Hematopoietic multipotent progenitor cell treated with erythropoietin and hydrocortisone succinate and interleukin-3 and kit ligand, for 15 days (in vitro differentiated cells): ENCODE results near the gene PPP1R14D.

Experiments used
- DNase-seq: peaks from one replicate; pipeline ENCODE4 v3.0.0-alpha.2; 2015; ENCODE audit warnings: low spot score

PPP1R14D gene

DNA sequence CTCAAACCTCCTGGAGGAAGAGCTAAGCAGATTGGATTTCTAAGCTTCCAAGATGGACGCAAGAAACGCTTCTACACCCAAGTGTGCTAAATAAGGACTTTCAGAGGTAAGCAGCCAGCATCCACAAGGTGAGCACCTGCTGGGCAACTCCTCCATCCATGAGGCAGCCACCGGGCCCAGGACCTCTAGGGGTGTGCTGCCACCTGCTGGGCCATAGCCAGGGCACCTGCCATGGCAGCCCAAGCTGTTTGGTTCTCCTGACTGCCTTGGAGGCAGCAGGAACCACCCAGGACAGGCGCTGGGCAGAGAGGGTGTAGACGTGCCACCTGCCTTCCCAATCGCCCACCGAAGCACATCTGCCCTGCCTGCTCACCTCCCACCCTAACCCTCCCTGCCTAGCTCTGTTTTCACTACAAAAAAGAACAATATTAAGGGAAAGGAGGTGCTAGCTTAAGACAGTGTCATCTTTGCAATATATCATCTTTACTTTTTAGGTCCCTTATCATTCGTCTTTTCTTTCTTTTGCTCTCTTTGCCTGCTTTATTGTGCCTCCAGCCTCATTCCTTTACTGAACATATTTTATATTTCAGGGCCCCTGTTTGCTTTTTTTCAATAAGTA, 45.8 kb downstream of the PPP1R14D start:
- DNase-seq: peak; percentile 87

DNA sequence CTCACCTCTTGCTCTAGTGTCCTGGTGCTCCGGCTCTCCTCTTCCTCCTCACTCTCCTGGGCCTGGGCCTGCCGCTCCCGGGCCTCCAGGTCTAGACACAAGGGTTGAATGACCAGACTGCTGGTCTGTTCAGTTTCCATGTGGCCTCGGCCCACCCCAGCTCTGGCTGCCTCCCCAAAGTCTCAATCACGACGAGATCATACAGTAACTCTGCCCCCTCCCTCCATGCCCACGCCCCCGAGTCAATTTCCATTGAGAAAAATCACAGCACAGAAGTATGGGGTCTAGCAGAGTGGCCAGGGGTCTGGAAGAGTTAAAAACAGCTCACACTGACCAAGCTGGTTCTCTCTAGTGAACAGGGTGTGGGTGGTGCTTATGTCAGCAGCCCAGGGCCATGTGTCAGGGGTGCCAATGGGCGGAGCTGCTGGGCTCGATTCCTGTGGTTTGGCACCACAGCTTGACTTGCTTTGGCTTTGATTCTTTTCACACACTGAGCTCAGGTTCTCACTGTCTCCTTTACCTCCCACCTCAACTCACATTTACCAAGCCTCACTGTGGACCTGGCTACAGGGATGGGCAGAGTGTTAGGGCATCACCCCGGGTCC, 51.9 kb downstream of the PPP1R14D start:
- peak; percentile 51 for DNase-seq

DNA sequence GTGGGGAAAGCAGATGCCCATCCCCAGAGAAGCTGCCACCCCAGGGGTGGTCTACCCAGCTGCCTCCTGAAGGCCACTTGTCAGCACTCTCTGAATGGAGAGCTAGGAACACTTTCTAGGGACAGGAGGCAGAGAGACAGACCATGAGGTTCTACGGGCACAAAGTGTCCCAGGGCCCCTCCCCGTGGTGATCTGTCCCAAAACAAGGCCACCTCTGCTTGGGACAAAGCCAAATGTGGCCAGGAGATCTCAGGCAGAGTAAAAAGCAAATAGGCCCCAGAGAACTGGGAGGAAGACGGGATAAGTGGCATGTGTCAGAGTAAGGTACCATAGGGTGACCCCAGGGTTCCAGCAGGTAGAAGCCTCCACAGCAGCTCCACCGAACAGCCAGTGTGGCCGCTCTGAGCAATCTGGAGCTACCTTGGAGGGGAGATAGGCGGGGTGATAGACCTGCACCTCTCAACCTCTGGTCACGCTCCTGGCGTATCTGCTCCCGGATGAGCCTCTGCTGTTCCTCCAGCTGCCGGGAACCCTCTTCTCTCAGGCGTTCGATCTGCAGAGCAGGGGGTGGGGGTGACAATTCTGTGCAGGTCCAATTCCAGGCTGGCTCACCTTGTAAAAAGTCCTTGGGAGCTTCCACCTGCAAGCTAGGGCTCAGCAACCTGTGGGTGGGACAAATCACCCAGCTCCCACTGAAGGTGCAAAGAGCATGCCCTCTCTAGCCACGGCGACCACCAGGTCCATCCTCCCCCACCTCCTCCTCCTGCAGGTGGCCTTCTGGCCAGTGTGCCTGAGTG, 52.6 kb downstream of the PPP1R14D start:
- no peak for DNase-seq

DNA sequence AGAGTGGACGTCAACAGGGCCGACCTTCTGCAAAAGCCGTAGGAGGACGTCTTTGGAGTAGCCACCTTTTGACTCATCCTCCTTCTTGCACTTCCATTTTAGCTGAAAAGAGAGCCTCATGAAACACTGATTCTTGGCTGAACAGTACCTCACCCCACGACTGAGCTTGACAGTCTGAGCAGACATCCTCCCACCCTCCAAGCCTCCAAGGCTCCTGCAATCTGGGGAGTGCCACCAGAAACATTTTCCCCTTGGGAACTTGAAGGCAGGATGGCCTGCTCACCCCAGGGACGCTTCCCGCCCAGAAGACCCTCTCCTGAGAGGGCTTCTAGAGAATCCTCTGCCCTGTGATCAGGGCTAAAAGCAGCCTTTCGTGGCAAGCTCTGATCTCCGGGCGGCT, 53.5 kb downstream of the PPP1R14D start:
- no peak for DNase-seq

DNA sequence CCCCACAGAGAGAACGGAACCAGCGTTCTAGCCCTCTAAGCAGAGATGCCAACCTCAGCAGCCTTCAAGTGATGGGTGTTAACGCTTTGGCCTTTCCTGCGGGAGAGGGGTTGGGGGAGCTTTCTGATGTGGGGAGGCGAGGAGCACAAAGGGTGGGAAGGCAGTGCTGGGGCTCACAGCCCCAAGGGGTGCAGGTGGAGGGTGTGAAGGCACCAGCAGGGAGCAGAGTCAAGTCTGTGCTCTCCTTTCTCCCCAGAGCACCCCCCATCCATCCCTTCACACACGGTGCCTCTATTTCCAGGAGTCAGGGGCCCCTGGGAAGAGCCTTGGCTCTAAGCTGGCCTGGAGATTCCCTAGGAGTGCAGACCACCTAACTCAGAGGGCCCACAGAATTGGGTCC, 54.6 kb downstream of the PPP1R14D start:
- DNase-seq: no peak

DNA sequence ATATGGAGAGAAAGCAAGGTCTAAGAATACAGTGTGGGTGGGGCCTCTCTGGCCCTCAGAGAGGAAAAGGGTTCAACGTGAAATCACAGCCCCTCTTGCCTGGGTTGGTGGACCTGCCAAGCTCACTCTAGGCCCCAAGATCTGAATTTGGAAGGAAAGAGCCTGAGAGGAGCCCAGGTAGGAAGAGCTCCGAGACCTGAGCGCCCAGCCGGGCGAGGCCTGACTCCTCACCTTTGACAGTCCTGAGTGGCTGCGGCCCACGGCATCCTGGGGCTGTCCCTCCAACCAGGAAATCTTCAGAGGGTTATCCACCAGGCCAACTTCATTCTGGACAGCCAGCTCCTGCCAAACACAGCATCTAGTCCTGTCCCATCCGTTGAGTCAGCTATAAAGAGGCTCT, 55.0 kb downstream of the PPP1R14D start:
- no peak for DNase-seq

DNA sequence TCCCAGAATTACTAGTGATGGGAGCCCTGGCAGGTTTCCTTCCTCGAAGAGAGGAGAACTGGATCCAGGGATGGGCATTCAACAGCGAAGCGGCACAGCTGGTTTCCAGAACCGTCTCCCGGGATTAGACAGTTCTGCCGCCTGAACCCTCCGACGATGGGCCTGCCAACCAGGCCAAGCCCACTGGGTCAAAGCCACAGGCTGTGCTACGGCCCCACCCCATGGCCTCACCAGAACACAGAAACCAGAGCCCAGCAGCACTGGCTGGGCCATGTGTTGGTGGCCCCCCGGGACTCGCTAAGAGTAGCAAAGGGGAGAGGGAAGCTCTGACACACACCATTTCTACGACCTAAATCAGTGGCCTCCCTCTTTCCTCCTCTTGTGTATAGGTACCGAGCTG, 56.5 kb downstream of the PPP1R14D start:
- DNase-seq: no peak

DNA sequence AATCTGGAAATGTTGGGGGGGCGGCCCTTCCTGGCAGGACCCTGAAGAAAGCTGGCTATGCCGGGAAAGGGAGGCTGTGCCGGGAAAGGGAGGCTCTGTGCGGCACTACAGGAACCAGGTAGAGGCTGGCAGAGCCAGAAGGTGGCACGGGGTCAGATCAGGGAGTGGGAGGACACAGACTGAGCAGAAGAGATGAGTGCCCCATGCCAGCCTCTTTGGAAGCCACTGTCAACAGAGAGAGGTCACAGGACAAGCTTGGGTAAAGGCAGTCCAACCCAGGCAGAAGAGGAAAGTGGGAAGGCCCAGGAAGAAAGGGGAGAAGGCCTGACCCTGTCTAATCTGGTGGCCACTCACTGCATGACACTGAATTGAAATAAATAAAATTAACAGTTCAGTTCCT, 57.3 kb downstream of the PPP1R14D start:
- DNase-seq: no peak

DNA sequence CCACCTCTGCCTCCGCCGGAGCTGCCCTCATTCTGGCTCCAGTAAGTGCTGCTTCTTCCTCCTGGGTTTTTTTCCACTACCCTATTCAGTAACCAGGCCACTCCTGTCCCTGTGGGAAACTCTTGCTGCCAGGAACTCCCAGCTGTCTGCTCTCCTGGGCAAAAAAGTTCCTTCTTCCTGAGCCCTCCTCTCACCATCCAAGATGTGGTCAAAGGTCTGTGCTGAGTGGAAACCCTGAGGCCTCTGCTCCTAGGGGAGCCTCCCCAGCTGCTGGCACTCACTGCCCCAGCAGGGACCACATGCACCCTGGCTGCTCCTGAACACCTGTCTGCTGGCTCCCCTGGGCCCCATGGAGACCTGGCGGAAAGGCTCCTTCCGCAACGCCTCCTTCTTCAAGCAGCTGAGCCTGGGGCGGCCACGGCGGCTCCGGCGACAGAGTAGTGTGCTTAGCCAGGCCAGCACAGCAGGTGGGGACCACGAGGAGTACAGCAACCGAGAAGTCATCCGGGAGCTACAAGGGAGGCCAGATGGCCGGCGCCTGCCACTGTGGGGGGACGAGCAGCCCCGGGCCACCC, 58.3 kb downstream of the PPP1R14D start:
- no peak for DNase-seq

DNA sequence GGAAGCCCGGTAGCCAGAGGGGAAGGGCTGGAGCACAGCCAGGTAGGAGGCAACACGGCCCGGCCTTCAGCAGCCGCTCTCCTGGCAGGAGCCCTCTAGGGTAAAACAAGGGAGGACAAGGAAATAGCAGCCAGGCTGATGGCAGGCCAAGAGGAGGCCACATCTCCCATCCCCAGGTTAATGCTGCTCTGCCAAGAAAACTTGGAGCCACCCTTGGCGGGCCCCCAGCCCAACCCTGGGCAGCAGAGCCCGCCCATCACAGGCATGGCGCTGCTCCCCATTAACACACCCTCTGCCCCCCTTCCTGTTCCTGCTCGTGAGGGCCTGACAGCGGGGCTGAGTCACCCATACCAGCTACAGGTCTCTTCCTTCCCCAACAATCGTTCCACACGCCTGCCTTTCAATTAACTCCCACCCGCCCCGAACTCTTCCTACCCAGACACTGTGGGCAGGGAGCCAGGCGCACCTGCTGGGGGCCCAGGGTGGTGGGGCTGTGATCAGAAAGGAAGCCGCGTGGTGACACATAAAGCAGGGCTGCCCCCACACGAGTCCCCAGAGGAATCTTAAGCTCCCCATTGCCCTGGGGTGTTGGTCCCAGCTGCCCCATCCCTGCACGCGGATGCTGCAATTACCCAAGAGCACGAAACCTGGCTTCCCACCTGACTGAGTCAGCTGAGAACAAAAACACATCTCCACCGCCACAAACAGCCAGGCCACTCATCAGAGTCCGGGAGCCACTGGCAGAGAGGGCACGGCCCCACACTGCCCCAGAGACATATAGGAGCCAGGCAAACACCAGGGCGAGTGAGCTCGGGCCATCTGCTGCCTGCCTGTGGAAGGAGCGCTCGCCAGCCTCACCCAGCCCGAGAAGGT, 59.0 kb downstream of the PPP1R14D start, which contains the start of gene C15orf62:
Gene C15orf62, plus strand, starts transcription at position 707 of the 873 bp plus-strand sequence. CDS start 516 bp downstream, outside the sequence.
- peak; percentile 57 for DNase-seq

DNA sequence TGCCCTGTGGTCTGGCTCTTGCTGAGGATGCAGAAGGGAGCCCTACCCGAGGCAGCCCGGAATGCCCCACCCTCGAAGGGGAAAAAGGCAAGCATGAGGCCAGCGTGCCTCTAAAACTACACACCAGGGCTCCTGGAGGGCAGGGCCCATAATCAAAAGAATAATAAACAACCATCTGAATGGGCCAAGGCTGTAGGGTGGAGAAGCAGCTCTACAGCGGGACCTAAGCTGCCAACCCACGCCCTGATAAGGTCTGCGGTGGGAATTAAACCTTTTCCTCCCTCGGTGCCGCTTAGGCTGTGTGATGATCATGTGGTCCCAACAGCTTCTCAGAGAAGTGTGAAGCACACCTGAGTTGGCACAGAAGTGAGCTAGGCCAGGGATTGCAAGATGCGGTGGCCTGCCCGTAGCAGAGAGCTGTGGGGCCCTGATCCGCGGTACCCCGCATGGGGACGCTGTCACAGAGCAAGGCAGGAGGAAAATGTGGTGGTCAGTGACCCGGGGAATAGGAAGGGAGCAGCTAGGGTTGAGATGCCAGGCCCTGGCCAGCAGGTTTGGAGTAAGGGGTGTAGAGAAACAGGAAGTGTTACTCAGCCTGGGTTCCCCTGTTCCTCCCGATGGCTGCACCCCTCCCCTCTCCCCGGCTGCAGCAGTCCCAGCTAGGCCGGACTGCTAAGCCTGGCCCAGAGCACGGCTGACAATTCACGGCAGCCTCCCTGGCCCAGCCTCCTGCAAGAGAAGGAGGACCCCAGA, 59.8 kb downstream of the PPP1R14D start:
- DNase-seq: peak; percentile 48

DNA sequence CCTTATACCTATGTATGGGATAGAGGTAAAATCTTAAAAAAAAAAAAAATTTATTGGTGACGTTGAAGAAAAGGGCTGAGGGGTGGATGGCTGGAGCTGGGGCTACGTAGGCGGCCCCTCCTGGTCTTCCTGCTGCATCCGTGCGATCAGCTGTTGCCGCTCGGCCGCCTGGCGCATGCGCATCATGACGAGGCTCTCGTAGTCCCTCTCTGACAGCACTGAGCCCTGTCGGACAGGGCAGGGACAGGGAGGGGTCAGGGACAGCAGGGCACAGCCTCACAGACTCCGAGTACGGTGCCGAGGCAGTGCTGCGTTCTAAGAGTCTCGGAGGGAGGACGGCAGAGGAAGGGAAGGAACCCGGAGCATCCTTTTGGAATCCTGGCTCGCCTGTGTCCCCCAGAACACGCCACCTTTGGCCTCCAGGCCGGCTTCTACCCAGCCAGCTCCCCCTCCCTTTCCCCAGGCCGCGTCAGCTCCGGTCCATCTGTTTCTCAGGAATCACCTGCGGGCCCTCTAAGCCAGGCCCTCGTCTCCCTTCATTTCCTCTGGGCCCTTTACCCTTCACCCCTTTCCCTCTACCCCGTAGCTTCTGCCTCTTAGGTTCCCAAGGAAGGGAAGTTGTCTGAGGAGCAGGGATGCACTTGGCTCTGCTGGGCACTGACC, 60.5 kb downstream of the PPP1R14D start:
- no peak for DNase-seq

DNA sequence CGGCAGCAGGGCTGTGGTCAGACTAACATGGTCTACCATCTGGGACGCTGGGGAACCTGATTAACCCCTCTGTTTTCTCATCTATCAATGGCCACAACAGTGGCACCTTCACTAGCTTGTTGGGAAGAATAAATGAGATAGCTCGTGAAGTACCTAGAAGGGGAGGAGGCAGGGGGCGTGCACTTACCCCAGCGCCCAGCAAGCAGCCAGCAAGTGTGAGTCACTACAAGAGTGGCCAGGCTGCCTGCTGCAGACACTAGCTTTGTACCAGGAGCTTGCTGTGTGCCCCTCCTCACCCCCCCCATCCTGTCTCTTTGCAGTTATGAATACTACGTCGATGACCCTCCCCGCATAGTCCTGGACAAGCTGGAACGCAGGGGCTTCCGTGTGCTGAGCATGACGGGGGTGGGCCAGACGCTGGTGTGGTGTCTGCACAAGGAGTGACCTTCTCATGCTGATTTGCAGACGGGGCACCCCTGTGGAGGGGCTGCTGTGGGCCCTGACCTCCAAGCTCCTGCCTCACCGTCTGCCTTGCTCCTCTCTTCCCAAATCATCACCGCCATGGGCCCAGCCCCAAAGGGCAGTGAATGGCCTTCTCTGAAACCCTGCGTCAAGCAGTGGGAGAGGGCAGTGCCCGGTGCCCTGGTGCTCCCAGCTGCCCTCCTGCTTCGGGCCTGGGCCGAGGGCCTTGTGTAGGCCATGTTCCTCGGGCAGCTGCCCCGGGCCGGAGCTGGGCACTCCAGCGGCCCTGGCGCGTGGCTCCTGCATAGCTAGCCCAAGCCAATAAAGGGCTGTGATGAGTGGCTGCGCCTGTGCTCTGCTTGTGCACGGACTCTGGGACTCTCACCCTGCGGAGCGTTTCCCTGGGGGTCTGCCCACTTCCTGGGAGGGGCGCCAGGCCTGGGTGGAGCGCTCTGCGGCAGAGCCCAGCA, 61.3 kb downstream of the PPP1R14D start:
- DNase-seq: peak; percentile 68

DNA sequence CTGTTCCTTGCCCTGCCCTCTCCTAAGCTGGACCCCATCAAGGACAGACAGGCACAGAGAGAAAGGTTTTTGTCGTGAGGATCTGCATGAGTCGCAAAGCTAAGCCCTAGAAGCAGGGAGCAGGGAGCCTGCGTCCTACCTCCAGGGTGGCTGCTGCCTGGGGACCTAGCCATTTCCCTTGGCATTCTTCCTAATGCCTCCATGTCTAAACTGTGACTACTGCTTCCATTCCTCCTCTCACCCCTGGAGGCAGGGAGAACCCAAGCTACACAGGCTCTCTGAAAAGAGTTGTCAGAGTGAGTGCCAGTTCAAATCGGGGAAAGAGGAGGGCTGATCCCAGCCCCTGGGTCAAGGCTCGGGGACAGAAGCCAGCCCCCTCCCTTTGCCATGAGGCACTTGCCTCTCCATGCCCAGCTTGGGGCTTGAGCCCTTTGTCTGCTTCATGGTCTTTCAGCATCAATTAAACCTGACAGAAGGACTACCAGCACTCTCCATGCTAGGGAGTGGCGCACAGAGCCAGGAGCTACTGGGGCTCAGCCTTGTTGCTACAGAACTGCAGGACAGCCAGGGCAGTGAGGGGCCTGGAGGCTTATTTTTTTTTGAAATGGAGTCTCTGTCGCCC, 62.2 kb downstream of the PPP1R14D start:
- no peak for DNase-seq
